ENCODE results near the gene GATAD2B. TPM values are rescaled to one million over a fixed set of nuclear protein-coding genes. Genes with fewer than 3 reads are reported as not detected.

Gene GATAD2B
- total and polyA plus RNA-seq, 2 donors (not counting 3 experiments of a cell fraction or from before 2014, with no cell fraction given): 8.5 to 46.3 TPM

GRCh38 chr1:153922076-153922971 is 448 bp downstream of the GATAD2B start:
- Histone ChIP-seq H3K9me1 (replicated peaks; ENCODE audit: control insufficient read depth, extremely low read depth, insufficient read depth, low read length) (no peaks in the 10 kb centered on the region), H3K27me3 (ENCODE audit: control insufficient read depth in 2 of 2, insufficient read depth in 2 of 2, low read length in 2 of 2) (no peaks in the 10 kb centered on the region), H3K9me3 (replicated peaks; ENCODE audit: control insufficient read depth, insufficient read depth, low read length) (no peaks in the 10 kb centered on the region), H3K4me1 (ENCODE audit: control insufficient read depth, extremely low read depth, insufficient read depth, low read length) (peaks cover 22% of the 10 kb centered on the region), H3K9ac (replicated peaks; ENCODE audit: extremely low read depth, insufficient read depth, low read length) (peak overlapping the region; percentile 79), H4K20me1 (replicated peaks; ENCODE audit: control insufficient read depth, extremely low read depth, insufficient read depth, low read length) (peaks cover 19% of the 10 kb centered on the region), H3K79me2 (ENCODE audit: control insufficient read depth, insufficient read depth, low read length) (peaks cover 50% of the 10 kb centered on the region), H2AFZ (ENCODE audit: low read depth, low read length) (peak overlapping the region; percentile 35), H3K27ac (ENCODE audit: insufficient read depth, low read depth, low read length) (peak overlapping the region; percentile 47), H3K4me2 (ENCODE audit: insufficient read depth, low read length) (peak overlapping the region; percentile 71), H3K36me3 (ENCODE audit: control insufficient read depth in 2 of 2, extremely low read depth in 1 of 2, insufficient read depth in 2 of 2, low read length in 2 of 2) (peaks cover 0 to 3% of the 10 kb centered on the region in 2 experiments), H3K4me3 (replicated peaks in 1 of 3; ENCODE audit: insufficient read depth in 1 of 3, low read depth in 1 of 3, low read length in 3 of 3) (peak overlapping the region; percentile 67 to 91 (median 85))
- BruUV-seq (replicated peaks): no TSS peak
- FAIRE-seq (no peak), DNase-seq (ENCODE audit: low read depth, low spot score) (no peak)
- CTCF ChIA-PET: interaction anchor here (0.6 to 3.4 kb wide), 14 partner anchors 11 to 101 kb away, joined by 3 to 25 read pairs (median 4); partner anchors contain the start of genes DENND4B, RAB13 and SLC39A1
- intact Hi-C loops (cut with micrococcal nuclease): loop anchor here (1.0 kb wide), 2 partner anchors 64 to 101 kb away; partner anchors contain the start of gene RAB13
- POLR2A ChIA-PET: interaction anchor here (0.6 to 1.2 kb wide), 3 partner anchors 16 to 41 kb away, joined by 3 to 4 read pairs (median 4); partner anchors contain the start of gene DENND4B
- TF ChIP-seq CTCF (IDR thresholded peaks at IDR 0.05; ENCODE audit: extremely low read depth in 1 of 2, insufficient read depth in 1 of 2, low read depth in 1 of 2, low read length in 2 of 2): peak in 1 of 2 donors; percentile 13
- TF ChIP-seq POLR2AphosphoS5 (IDR thresholded peaks at IDR 0.05; ENCODE audit: insufficient read depth, low read depth, low read length): peak; percentile 40
- no peak for TF ChIP-seq GATA2 (IDR thresholded peaks at IDR 0.05; ENCODE audit: insufficient read depth, insufficient read length, low read depth, low read length)
- dilution Hi-C loops (cut with MboI; ENCODE audit: extremely low pct_ligation_motif_present, low sequenced_read_pairs): no loop called here

Measured in endothelial cell of umbilical vein (primary cell).